ENCODE measurements around the gene BTBD19.

The BTBD19 gene

GRCh38 chr1:44847845-44848244 is 39.5 kb downstream of the BTBD19 start:
- no peak for ATAC-seq (ENCODE audit: insufficient read depth, low read depth)
- no peak for DNase-seq
- no peak overlapping the region for H3K9ac ChIP-seq (ENCODE audit: low read depth, low read length)
- TF ChIP-seq EZH2 (IDR thresholded peaks at IDR 0.05; ENCODE audit: borderline replicate concordance, low read depth, low read length, severe bottlenecking): no peak
- peaks cover 8% of the 10 kb centered on the region for H3K4me1 ChIP-seq (ENCODE audit: insufficient read depth, low read length)
- no peak overlapping the region for H2AFZ ChIP-seq (ENCODE audit: low read depth, low read length)
- no peak overlapping the region for H3K27ac ChIP-seq (ENCODE audit: low read length)
- no peak overlapping the region for H3K4me2 ChIP-seq (ENCODE audit: insufficient read depth, low read length)
- H3K36me3 ChIP-seq (ENCODE audit: insufficient read depth, low read length): peaks cover 4% of the 10 kb centered on the region; the same call in 1 of the 2 replicates
- no peak overlapping the region for H3K4me3 ChIP-seq (ENCODE audit: low read depth in 1 of 2, low read length in 2 of 2)
- H4K20me1 ChIP-seq (ENCODE audit: insufficient read depth, low read length): no peaks in the 10 kb centered on the region
- peaks cover 2% of the 10 kb centered on the region for H3K27me3 ChIP-seq (ENCODE audit: insufficient read depth, low read length, poor library complexity)
- no peaks in the 10 kb centered on the region for H3K9me3 ChIP-seq (ENCODE audit: insufficient read depth, low read length, severe bottlenecking)
- H3K79me2 ChIP-seq (ENCODE audit: insufficient read depth, low read length): no peaks in the 10 kb centered on the region

GRCh38 chr1:44848456-44849181 is 40.3 kb downstream of the BTBD19 start:
- no peak for TF ChIP-seq EZH2 (IDR thresholded peaks at IDR 0.05; ENCODE audit: borderline replicate concordance, low read depth, low read length, severe bottlenecking)
- TF ChIP-seq CTCF (IDR thresholded peaks at IDR 0.05; ENCODE audit: borderline replicate concordance, extremely low read depth, low read length, poor library complexity, severe bottlenecking): no peak
- Histone ChIP-seq H4K20me1 (ENCODE audit: insufficient read depth, low read length) (no peaks in the 10 kb centered on the region), H3K36me3 (ENCODE audit: insufficient read depth, low read length) (peaks cover 4% of the 10 kb centered on the region; the same call in 1 of the 2 replicates), H3K9ac (ENCODE audit: low read depth, low read length) (no peak overlapping the region), H2AFZ (ENCODE audit: low read depth, low read length) (no peak overlapping the region), H3K79me2 (ENCODE audit: insufficient read depth, low read length) (no peaks in the 10 kb centered on the region), H3K27ac (ENCODE audit: low read length) (no peak overlapping the region), H3K4me2 (ENCODE audit: insufficient read depth, low read length) (no peak overlapping the region), H3K9me3 (ENCODE audit: insufficient read depth, low read length, severe bottlenecking) (no peaks in the 10 kb centered on the region), H3K4me1 (ENCODE audit: insufficient read depth, low read length) (no peaks in the 10 kb centered on the region), H3K27me3 (ENCODE audit: insufficient read depth, low read length, poor library complexity) (no peaks in the 10 kb centered on the region), H3K4me3 (ENCODE audit: low read depth in 1 of 2, low read length in 2 of 2) (no peak overlapping the region)
- DNase-seq: no peak
- ATAC-seq (ENCODE audit: insufficient read depth, low read depth): no peak

GRCh38 chr1:44849575-44850132 is 41.3 kb downstream of the BTBD19 start:
- Histone ChIP-seq H3K27me3 (ENCODE audit: insufficient read depth, low read length, poor library complexity) (no peaks in the 10 kb centered on the region), H3K9ac (ENCODE audit: low read depth, low read length) (no peak overlapping the region), H3K9me3 (ENCODE audit: insufficient read depth, low read length, severe bottlenecking) (no peaks in the 10 kb centered on the region), H4K20me1 (ENCODE audit: insufficient read depth, low read length) (no peaks in the 10 kb centered on the region), H3K27ac (ENCODE audit: low read length) (no peak overlapping the region), H3K4me2 (ENCODE audit: insufficient read depth, low read length) (no peak overlapping the region), H3K4me3 (ENCODE audit: low read depth in 1 of 2, low read length in 2 of 2) (no peak overlapping the region), H3K4me1 (ENCODE audit: insufficient read depth, low read length) (no peaks in the 10 kb centered on the region), H3K79me2 (ENCODE audit: insufficient read depth, low read length) (no peaks in the 10 kb centered on the region), H2AFZ (ENCODE audit: low read depth, low read length) (no peak overlapping the region), H3K36me3 (ENCODE audit: insufficient read depth, low read length) (peaks cover 4% of the 10 kb centered on the region; the same call in 1 of the 2 replicates)
- DNase-seq (no peak), ATAC-seq (ENCODE audit: insufficient read depth, low read depth) (peak; percentile 72)
- TF ChIP-seq CTCF (IDR thresholded peaks at IDR 0.05; ENCODE audit: borderline replicate concordance, extremely low read depth, low read length, poor library complexity, severe bottlenecking) (no peak), EZH2 (IDR thresholded peaks at IDR 0.05; ENCODE audit: borderline replicate concordance, low read depth, low read length, severe bottlenecking) (no peak)

- H3K27ac ChIP-seq (ENCODE audit: low read length): no peak overlapping the region
- peaks cover 7% of the 10 kb centered on the region; the same call in 1 of the 2 replicates for H3K36me3 ChIP-seq (ENCODE audit: insufficient read depth, low read length)
- H3K4me1 ChIP-seq (ENCODE audit: insufficient read depth, low read length): no peaks in the 10 kb centered on the region
- no peak for ATAC-seq (ENCODE audit: insufficient read depth, low read depth)
- H3K4me3 ChIP-seq (ENCODE audit: low read depth in 1 of 2, low read length in 2 of 2): no peak overlapping the region
- no peak overlapping the region for H2AFZ ChIP-seq (ENCODE audit: low read depth, low read length)
- H3K79me2 ChIP-seq (ENCODE audit: insufficient read depth, low read length): no peaks in the 10 kb centered on the region
- TF ChIP-seq EZH2 (IDR thresholded peaks at IDR 0.05; ENCODE audit: borderline replicate concordance, low read depth, low read length, severe bottlenecking) (no peak), CTCF (IDR thresholded peaks at IDR 0.05; ENCODE audit: borderline replicate concordance, extremely low read depth, low read length, poor library complexity, severe bottlenecking) (no peak)
- H4K20me1 ChIP-seq (ENCODE audit: insufficient read depth, low read length): no peaks in the 10 kb centered on the region
- no peaks in the 10 kb centered on the region for H3K9me3 ChIP-seq (ENCODE audit: insufficient read depth, low read length, severe bottlenecking)
- no peak for DNase-seq
- H3K9ac ChIP-seq (ENCODE audit: low read depth, low read length): no peak overlapping the region
- no peaks in the 10 kb centered on the region for H3K27me3 ChIP-seq (ENCODE audit: insufficient read depth, low read length, poor library complexity)
- H3K4me2 ChIP-seq (ENCODE audit: insufficient read depth, low read length): no peak overlapping the region
These were observed 43.0 kb downstream of the BTBD19 start for GRCh38 chr1:44851308-44851707.
